Kidney (tissue), 22 donors: ENCODE measurements around the gene C1QL2. TPM values are rescaled to one million over a fixed set of nuclear protein-coding genes. Genes with fewer than 3 reads are reported as not detected.

Source experiments
- DNase-seq, 5 donors: peaks; one replicate each; pipeline ENCODE4 v3.0.0-alpha.2; 2013 to 2020
- FAIRE-seq: peaks from 2 replicates; lab custom pipeline; 2012; peaks lifted over from hg19 to GRCh38; lab: Jason Lieb, UNC
- H3K27ac ChIP-seq, 2 donors: one replicate each; pipeline ENCODE4 v1.7.0; 2013; ENCODE audit warnings: low read depth in 2 of 2, low read length in 2 of 2, inconsistent platforms in 1 of 2
- H3K27me3 ChIP-seq: one replicate; pipeline ENCODE4 v1.7.1; 2013; ENCODE audit warnings: low read length, inconsistent platforms; ENCODE audit not compliant: control insufficient read depth, insufficient read depth
- H3K36me3 ChIP-seq, 3 donors: one replicate each; pipeline versions ENCODE4 v1.7.0 to v1.7.1; 2013; ENCODE audit warnings: low read length in 3 of 3, control low read depth in 1 of 3, inconsistent platforms in 1 of 3; ENCODE audit not compliant: insufficient read depth in 3 of 3, control insufficient read depth in 2 of 3
- H3K4me1 ChIP-seq, 3 donors: one replicate each; pipeline versions ENCODE4 v1.7.0 to v1.7.1; 2013; ENCODE audit warnings: low read length in 3 of 3, inconsistent platforms in 1 of 3, low read depth in 1 of 3; ENCODE audit not compliant: control insufficient read depth in 2 of 3, insufficient read depth in 2 of 3
- H3K4me3 ChIP-seq, 3 donors: one replicate each; pipeline versions ENCODE4 v1.7.0 to v1.8.1; 2013; ENCODE audit warnings: low read length in 3 of 3, control low read depth in 1 of 3, inconsistent platforms in 1 of 3
- H3K9ac ChIP-seq, 3 donors: one replicate each; pipeline versions ENCODE4 v1.7.0 to v1.7.1; 2013; ENCODE audit warnings: low read length in 3 of 3, control low read depth in 1 of 3, inconsistent platforms in 1 of 3
- H3K9me3 ChIP-seq, 3 donors: one replicate each; pipeline versions ENCODE4 v1.7.0 to v1.7.1; 2013; ENCODE audit warnings: low read length in 3 of 3, control low read depth in 1 of 3, inconsistent platforms in 1 of 3; ENCODE audit not compliant: control insufficient read depth in 2 of 3, insufficient read depth in 1 of 3
- CTCF ChIP-seq: IDR thresholded peaks from 3 replicates; pipeline ENCODE4 v1.5.1; 2012; ENCODE audit warnings: mild to moderate bottlenecking, moderate library complexity, borderline replicate concordance; ENCODE audit not compliant: insufficient read depth; ENCODE audit errors: extremely low read depth
- intact Hi-C: fragments of 100-400 bp; cut with DNase I; formaldehyde crosslinking; loops from one replicate; pipeline ENCODE4 v1.11.1; 2022
- long read RNA-seq, 10 donors: library from polyadenylated mRNA in 1 of 10; unstranded in 1 of 10; transcript quantifications; one replicate each; pipeline ENCODE4 v2.0.0 and lab custom pipeline, GENCODE V29; 2021 to 2026
- polyA plus RNA-seq: library from polyadenylated mRNA; stranded (reverse); fragments of 350-450 nt; fragmentation: Illumina TruSeq; extraction: RNeasy Lipid Tissue Mini Kit (QIAGEN cat#74804); gene quantifications from one replicate; pipeline ENCODE4 v1.2.3, GENCODE V29; 2014; ENCODE audit warnings: low read depth, low replicate concordance; ENCODE audit not compliant: insufficient read depth
- total RNA-seq: library from RNA; stranded (reverse); fragmentation: NEBNext Ultra II Directional; extraction: Animal tissue kit (Norgen Biotek cat#: 25700); gene quantifications from one replicate; pipeline ENCODE4 v1.2.1, GENCODE V29; 2021
- donor health status: control.
- donor health status: control.
- donor health status: control.
- donor health status: control.
- donor health status: control.
- donor health status: DM: yes; HTN: yes; CAD: no.
- donor health status: Normal renal cell carcinoma (clear cell type).

The C1QL2 gene
- not detected for total RNA-seq
- not detected for polyA plus RNA-seq
- long read RNA-seq, donor 1, result 0 reads
- long read RNA-seq, donor 2, result 0 reads
- long read RNA-seq, donor 3, result 0 reads
- long read RNA-seq, donor 4, result 0 reads
- long read RNA-seq, donor 5, result 0 reads
- long read RNA-seq, donor 6, result 0 reads
- long read RNA-seq, donor 7, partial matches to known transcripts, result 0 of 2 reads
- long read RNA-seq, donor 7, other reads (novel, unspliced or antisense), result 0 of 2 reads
- long read RNA-seq, donor 8, result 0 reads
- long read RNA-seq, donor 9, result 0 reads
- long read RNA-seq, donor 10, result 0 reads

- Histone ChIP-seq H3K9me3 (no peaks in the 10 kb centered on the region), H3K4me1 (no peaks in the 10 kb centered on the region), H3K9ac (no peak within 1 kb of the TSS), H3K4me3 (no peak within 1 kb of the TSS), H3K27ac (no peak within 1 kb of the TSS), H3K36me3 (no peaks in the 10 kb centered on the region), H3K27me3 (peaks cover 29% of the 10 kb centered on the region)
- FAIRE-seq (no peak), DNase-seq (peak in 4 of 5 donors; percentile 26 to 44 (median 40))
- intact Hi-C loops, result no loop called here
- TF ChIP-seq CTCF, result no peak
These were observed at the start of gene C1QL2 for GRCh38 chr2:119158563-119159347. TSS of gene C1QL2 (minus strand) at chr2:119158751. CDS start at chr2:119158269, 482 bp downstream.

GRCh38 chr2:119207447-119207846 lies 48.9 kb upstream of the C1QL2 start:
- DNase-seq (no peak), FAIRE-seq (no peak)
- H3K36me3 ChIP-seq, result no peaks in the 10 kb centered on the region
- no peaks in the 10 kb centered on the region for H3K9me3 ChIP-seq
- no peaks in the 10 kb centered on the region for H3K27me3 ChIP-seq
- H3K4me1 ChIP-seq, result no peaks in the 10 kb centered on the region
- H3K9ac ChIP-seq, result no peak overlapping the region
- no peak overlapping the region for H3K4me3 ChIP-seq
- TF ChIP-seq CTCF, result no peak
- intact Hi-C loops, result no loop called here
- H3K27ac ChIP-seq, result no peak overlapping the region

GRCh38 chr2:119206201-119206600 lies 47.6 kb upstream of the C1QL2 start:
- H3K9ac ChIP-seq, result no peak overlapping the region
- DNase-seq (no peak), FAIRE-seq (no peak)
- no peak overlapping the region for H3K27ac ChIP-seq
- H3K4me3 ChIP-seq, result no peak overlapping the region
- H3K9me3 ChIP-seq, result no peaks in the 10 kb centered on the region
- no peak for TF ChIP-seq CTCF
- no peaks in the 10 kb centered on the region for H3K4me1 ChIP-seq
- intact Hi-C loops, result no loop called here
- H3K36me3 ChIP-seq, result no peaks in the 10 kb centered on the region
- H3K27me3 ChIP-seq, result no peaks in the 10 kb centered on the region
